OCI-M2 (cell line): ENCODE results near the gene R3HCC1L.

ENCODE experiments used
- DNase-seq: peaks from one replicate; lab custom pipeline; 2025; ENCODE audit not compliant: unreplicated experiment; lab: John Stamatoyannopoulos, UW

R3HCC1L gene

GRCh38 chr10:98272245-98272644 is 137.8 kb downstream of the R3HCC1L start:
- no peak for DNase-seq

- no peak for DNase-seq
Measured at GRCh38 chr10:98272656-98273055, 138.2 kb downstream of the R3HCC1L start.

DNA sequence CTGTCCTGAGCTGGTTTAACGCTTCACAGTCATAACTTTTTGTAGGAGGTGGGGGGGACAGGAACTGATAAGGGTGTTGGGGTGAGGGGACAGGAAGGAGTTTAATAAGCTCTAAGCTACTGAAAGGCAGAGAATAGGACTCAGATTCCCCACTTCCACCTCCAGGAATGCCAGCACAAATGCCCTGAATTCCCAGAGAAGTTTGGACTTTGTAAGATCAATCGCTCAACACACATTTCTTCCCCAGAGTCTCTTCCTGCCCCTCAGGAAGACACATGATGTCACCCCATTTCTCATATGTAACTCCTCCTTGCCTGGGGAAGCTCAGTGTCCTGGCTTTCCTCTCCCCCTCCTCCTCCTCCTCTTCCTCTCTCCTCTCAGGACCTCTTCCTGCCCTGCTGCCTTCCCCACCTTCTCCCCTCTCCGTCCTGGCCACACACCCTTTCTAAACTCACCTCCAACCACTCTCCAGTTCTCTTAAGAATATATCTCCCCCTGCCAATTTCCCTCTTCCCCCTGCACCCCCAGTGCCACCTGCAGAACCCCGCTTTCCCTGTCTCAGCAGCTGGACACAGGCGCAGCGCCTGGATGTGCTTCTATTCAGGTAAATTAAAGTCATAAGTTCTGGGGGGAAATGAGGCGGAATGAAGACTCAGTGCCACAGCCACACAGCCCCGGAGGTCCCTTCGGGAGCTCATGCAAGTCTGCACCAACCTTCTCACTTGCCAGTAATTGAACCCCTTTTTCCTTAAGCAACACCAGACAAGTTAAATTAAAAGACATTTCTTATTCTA is 138.8 kb downstream of the R3HCC1L start:
- DNase-seq, result no peak

DNA sequence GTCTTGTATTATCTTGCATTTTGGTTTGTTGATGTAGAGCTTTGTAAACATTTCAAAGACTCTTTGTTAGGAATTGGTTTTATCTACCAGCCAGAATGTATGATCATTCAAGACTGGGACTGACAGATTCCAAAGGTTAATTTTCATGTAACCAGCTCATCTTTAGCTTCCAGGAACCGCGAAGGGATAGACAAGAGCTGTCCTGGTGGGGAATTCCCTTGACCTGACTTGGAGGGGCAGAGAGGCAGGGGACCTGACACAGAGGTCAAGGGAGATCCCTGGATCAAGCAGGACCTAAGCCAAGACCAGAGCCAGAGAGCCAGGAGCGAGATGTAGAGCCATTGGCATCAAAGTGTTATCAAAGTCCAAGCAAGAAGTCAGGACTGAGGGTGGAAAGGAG is 140.1 kb downstream of the R3HCC1L start:
- no peak for DNase-seq

DNA sequence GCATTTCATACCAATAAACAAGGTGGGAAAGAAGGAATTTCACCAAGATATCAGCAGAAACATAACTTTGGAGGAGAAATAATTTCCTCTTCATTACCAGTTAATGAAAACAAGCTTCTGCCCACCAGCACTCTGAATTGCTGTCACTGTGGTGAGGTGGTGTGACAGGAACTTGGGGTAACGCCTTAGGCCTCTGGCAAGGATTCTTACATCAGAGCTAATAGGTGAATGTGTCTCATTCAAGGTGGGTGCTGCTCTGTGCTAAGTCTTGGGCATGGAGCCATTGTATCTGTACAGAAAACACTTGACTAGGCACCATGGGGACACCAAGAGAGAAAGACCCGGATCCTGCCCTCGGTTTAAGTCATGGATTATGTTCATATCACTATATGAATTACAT is 141.9 kb downstream of the R3HCC1L start:
- DNase-seq, result no peak

DNA sequence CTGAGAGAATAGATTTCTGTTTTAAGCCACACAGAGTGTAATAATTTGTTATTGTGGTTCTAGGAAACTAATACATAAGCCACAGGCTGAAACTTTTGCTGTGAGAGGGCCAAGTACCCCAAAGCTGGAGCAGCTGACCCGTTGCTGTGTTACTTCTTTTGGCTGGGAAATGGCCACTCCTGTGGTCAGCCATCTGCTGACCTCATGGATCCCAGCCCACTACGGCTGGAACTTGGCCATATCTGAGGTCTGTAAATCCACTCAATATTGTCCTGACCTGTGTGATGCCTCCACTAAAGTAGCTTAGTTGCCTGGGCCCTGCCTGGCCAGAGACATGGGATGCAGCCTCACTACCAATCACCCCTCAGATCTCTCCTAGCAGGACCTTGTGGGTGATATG is 151.0 kb downstream of the R3HCC1L start:
- DNase-seq, result no peak

DNA sequence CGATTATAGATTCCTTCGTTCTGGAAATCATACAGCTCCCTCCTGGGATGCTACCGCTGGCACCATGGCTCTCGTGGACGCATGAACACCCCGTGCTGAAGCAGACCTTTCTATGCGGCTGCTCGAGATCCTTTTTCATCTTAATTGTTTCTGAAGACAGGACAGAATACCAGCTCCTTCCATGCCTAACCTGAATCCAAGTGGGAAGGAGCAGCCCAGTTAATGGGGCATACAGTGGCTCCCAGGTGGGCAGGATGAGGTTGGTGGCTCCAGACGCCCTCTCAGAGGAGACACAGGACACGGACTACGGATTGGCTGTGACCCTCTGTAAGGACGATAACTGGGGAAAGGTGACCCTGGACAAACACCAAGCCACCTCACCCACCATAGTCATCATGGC is 152.0 kb downstream of the R3HCC1L start:
- no peak for DNase-seq

GRCh38 chr10:98287321-98287720 is 152.9 kb downstream of the R3HCC1L start:
- no peak for DNase-seq

GRCh38 chr10:98289802-98290209 is 155.3 kb downstream of the R3HCC1L start:
- DNase-seq, result no peak

GRCh38 chr10:98292971-98293370 is 158.5 kb downstream of the R3HCC1L start:
- DNase-seq, result no peak

- no peak for DNase-seq
Measured at GRCh38 chr10:98293550-98294269, 159.3 kb downstream of the R3HCC1L start.

- DNase-seq, result no peak
Measured at GRCh38 chr10:98294270-98294627, 159.8 kb downstream of the R3HCC1L start.
